GM21423 (cell line): ENCODE data around the gene TMEM239.

Experiments
- ATAC-seq: cut with Tn5 transposase; IDR thresholded peaks from one replicate; pipeline ENCODE4 v1.9.1; 2021; ENCODE audit warnings: mild to moderate bottlenecking, moderate library complexity; ENCODE audit not compliant: unreplicated experiment

The TMEM239 gene

GRCh38 chr20:2845607-2846006 is 29.4 kb downstream of the TMEM239 start:
- ATAC-seq: no peak

GRCh38 chr20:2846698-2847097 is 30.5 kb downstream of the TMEM239 start:
- no peak for ATAC-seq

GRCh38 chr20:2847802-2848201 is 31.6 kb downstream of the TMEM239 start:
- no peak for ATAC-seq

GRCh38 chr20:2849529-2849928 is 33.4 kb downstream of the TMEM239 start:
- no peak for ATAC-seq

GRCh38 chr20:2851086-2851485 is 34.9 kb downstream of the TMEM239 start:
- no peak for ATAC-seq

- ATAC-seq: no peak
These were observed 42.4 kb downstream of the TMEM239 start for GRCh38 chr20:2858591-2858990.

GRCh38 chr20:2859330-2860121 is 43.4 kb downstream of the TMEM239 start:
- no peak for ATAC-seq

- no peak for ATAC-seq
These were observed 48.5 kb downstream of the TMEM239 start for GRCh38 chr20:2864626-2865025.

GRCh38 chr20:2865101-2865500 is 48.9 kb downstream of the TMEM239 start:
- ATAC-seq: no peak

GRCh38 chr20:2865630-2866029 is 49.5 kb downstream of the TMEM239 start:
- ATAC-seq: no peak

- no peak for ATAC-seq
These were observed 50.1 kb downstream of the TMEM239 start for GRCh38 chr20:2866236-2866635.

- ATAC-seq: no peak
These were observed 51.1 kb downstream of the TMEM239 start for GRCh38 chr20:2867081-2867864.
